ENCODE measurements around the gene ARFGAP3. TPM values are rescaled to one million over a fixed set of nuclear protein-coding genes. Genes with fewer than 3 reads are reported as not detected.
A peak's percentile ranks its signal among the peaks of the same experiment; 100 is the strongest.
"Not testable (repeated sequence)": the region's sequence is repeated elsewhere in the genome, so short reads cannot be mapped to it uniquely, and the experiment has no call there.

ARFGAP3 gene
- total RNA-seq, 1 donor from 2014 or later: 46.8 TPM

DNA sequence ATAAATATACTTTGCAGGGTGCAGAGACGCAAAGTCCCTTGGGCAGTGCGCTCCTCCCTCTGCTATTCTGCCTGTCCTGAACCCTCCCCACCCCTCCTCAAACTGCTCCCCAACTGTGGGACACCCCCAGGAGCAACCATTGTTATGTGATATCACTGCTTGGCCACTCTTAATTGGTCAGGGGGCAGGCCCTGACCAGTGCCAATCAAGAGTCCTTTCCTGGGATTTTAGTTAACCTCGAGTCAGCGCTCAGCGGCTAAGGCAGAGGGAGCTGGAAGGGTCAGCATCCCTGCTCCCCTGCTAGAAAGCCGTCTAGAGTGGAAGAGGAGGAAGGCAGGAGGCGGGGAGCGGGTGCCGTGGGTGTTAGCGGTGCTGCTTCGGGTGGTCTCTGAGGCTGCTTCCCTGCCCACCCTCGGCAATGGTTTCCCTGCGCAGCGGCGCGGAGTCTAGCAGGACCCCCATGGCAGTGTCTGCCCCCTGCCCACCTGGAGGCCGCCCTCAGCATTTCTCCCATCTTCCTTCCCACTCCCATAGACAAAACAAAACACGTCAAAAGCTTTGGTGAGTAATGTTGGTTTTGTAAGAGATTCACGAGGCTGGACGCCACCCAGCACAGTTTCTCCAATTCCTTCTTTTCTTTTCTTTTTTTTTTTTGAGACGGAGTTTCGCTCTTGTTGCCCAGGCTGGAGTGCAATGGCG, 98.0 kb downstream of the ARFGAP3 start:
- DNase-seq (ENCODE audit: low spot score) (no peak), ATAC-seq (peak; percentile 40)
- intact Hi-C loops (cut with DNase I): no loop called here

DNA sequence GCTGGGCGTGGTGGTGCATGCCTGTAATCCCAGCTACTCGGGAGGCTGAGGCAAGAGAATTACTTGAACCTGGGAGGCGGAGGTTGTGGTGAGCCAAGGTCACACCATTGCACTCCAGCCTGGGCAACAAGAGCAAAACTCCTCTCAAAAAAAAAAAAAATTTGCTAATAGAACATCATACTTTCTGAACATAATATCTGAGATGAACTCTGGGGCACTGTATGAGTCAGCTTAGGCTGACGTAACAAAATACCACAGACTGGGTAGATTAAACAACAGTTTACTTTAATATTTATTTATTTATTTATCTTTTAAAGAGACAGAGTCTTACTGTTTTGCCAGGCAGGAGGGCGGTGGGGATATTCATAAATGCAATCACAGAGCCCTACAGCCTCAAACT, 101.5 kb downstream of the ARFGAP3 start:
- intact Hi-C loops (cut with DNase I); DNase-seq (ENCODE audit: low spot score); ATAC-seq: not testable (repeated sequence)

DNA sequence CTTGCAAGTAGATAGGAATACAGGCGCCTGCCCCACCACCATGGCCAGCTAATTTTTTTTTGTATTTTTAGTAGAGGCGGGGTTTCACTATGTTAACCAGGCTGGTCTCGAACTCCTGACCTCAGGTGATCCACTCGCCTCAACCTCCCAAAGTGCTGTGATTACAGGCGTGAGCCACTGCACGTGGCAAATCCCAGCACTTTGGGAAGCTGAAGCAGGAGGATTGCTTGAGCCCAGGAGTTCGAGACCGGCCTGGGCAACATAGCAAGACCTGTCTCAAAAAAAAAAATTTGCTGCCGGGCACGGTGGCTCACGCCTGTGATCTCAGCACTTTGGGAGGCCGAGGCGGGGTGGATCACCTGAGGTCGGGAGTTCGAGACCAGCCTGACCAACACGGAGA, 102.0 kb downstream of the ARFGAP3 start:
- DNase-seq (ENCODE audit: low spot score); intact Hi-C loops (cut with DNase I); ATAC-seq: not testable (repeated sequence)

GRCh38 chr22:42754658-42755057, 102.4 kb downstream of the ARFGAP3 start:
- peak; percentile 6 for ATAC-seq
- no peak for DNase-seq (ENCODE audit: low spot score)
- intact Hi-C loops (cut with DNase I): no loop called here

DNA sequence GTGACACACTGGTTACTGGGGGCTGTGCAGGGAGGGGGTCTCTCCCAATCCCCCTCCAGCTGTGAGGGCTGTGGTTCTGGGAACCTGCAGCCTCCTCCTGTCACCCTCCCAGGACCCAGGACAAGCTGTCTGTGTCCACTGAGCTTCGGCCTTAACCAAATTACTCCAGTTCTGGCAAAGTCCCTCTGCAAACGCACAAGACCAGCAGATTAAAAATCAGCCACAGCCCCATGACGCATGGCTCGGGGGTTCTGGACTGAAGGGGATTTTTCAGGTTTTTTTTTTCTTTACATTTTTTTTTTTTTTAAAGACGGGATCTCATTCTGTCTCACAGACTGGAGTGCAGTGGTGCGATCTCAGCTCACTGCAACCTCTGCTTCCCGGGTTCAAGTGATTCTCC, 104.2 kb downstream of the ARFGAP3 start:
- intact Hi-C loops (cut with DNase I): no loop called here
- ATAC-seq (peak; percentile 43), DNase-seq (ENCODE audit: low spot score) (no peak)

DNA sequence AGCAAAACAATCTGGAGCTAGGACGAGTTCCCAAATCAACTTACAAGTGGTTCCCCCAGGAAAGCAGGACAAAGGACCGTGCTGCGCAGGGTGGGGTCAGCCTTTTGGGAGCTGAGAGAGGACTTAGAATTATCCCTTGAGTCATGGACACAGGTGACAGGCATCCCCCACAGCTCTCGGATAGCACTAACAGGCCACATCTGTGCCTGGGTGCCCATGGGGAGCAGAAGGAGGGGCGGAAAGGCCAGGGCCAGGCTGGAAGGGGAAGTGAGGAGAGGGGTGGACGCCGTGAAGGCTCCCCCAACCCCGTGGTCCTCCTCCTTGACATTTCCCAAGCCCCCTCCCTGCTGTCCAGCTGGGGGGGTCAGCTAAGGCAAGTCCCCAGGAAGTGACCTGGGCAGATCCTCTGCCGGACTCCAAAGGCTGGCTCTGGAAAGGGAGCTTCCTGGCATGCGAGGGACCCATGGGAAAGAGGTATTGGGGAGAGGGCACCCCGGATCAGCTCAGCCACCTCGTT, 104.8 kb downstream of the ARFGAP3 start:
- DNase-seq (ENCODE audit: low spot score) (no peak), ATAC-seq (peak; percentile 33)
- intact Hi-C loops (cut with DNase I): no loop called here

GRCh38 chr22:42750421-42750820, 106.7 kb downstream of the ARFGAP3 start:
- intact Hi-C loops (cut with DNase I); ATAC-seq: not testable (repeated sequence)

DNA sequence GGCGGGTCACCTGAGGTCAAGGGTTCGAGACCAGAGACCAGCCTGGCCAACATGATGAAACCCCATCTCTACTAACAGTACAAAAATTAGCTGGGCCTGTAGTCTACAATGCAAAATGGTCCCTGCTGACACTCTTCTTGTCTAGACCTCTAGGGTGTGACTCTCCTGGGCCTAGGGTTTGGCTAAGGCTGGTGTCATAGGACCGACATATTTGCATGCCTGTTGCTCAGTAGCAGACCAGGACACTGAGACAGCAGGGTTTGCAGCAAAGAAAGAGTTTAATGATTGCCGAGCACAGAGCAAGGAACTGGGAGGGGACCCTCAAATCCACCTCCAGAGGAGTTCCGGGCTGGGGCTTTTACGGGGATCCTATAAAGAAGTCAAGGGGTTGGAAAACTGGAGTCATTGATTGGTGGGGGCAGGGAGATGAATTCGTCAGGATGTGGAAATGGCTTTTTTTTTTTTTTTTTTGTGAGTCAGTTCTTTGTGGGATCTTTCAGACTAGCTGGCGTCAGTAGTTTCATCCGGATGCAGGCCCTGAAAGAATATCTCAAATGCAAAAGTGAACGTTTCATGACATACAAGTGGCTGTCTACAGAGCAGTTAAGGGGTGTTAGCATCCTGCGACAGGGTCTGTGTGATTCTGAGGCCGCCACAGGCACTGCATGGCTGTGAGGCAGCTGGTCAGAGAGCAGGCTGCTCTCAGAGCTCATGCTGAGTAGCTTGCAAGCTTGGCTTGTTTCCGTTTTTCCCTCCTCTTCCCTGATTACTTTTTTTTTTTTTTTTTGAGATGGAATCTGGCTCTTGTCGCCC, 109.2 kb downstream of the ARFGAP3 start:
- ATAC-seq: no peak
- no peak for DNase-seq (ENCODE audit: low spot score)
- intact Hi-C loops (cut with DNase I): no loop called here

More at GRCh38 chr22:42750421-42750820, 106.7 kb downstream of the ARFGAP3 start:
- not testable (repeated sequence) for DNase-seq (ENCODE audit: low spot score)

Other genes with a start within 250 kb of the ARFGAP3 start
- 81.5 TPM for gene POLDIP3, start 242.4 kb downstream of the ARFGAP3 start, total RNA-seq
- 0.45 TPM for gene ATP5MGL, start 216.7 kb downstream of the ARFGAP3 start, total RNA-seq
- gene CYB5R3, start 207.9 kb downstream of the ARFGAP3 start, total RNA-seq: 241 TPM
- gene A4GALT, start 136.4 kb downstream of the ARFGAP3 start, total RNA-seq: 106 TPM
- gene PACSIN2, start 157.9 kb upstream of the ARFGAP3 start, total RNA-seq: 48.6 TPM
- gene TTLL1, start 232.1 kb upstream of the ARFGAP3 start, total RNA-seq: 9.1 TPM